HG03520 (cell line): ENCODE data around the gene STAC2.
"Not testable (repeated sequence)": the region's sequence is repeated elsewhere in the genome, so short reads cannot be mapped to it uniquely, and the experiment has no call there.

Experiments
- ATAC-seq: cut with Tn5 transposase; IDR thresholded peaks from one replicate; pipeline ENCODE4 v1.9.1; 2021; ENCODE audit warnings: mild to moderate bottlenecking, moderate library complexity; ENCODE audit not compliant: unreplicated experiment

Gene STAC2

GRCh38 chr17:39191750-39192510 is 33.8 kb downstream of the STAC2 start:
- no peak for ATAC-seq

- ATAC-seq, result no peak
Observed at GRCh38 chr17:39187152-39187830, 38.5 kb downstream of the STAC2 start.

DNA sequence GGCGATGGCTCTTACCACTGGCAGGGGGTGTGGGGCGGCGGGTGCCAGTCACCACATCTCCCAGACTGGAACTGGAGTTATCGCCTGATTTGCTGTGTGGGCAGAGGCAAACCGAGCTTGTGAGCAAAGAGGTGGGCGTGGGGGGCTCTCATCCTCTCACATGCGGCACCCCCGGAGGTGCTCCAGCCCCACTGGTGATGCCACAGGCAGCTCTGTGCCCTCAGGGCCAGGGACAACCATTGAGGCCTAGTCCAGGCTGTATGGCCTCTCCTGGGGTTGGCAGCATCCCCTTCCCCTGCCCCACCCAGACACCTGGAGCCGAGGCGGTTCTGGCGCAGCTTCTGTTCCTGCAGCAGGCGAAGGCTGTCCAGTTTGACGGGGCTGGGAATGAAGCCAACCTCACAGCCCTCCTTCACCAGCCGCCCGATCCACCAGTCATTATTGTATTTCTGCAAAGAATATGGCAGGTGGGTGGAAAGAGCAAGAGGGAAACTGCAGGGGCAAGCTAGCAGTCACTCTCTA is 39.2 kb downstream of the STAC2 start:
- no peak for ATAC-seq

GRCh38 chr17:39183720-39184119 is 42.0 kb downstream of the STAC2 start:
- ATAC-seq, result no peak

DNA sequence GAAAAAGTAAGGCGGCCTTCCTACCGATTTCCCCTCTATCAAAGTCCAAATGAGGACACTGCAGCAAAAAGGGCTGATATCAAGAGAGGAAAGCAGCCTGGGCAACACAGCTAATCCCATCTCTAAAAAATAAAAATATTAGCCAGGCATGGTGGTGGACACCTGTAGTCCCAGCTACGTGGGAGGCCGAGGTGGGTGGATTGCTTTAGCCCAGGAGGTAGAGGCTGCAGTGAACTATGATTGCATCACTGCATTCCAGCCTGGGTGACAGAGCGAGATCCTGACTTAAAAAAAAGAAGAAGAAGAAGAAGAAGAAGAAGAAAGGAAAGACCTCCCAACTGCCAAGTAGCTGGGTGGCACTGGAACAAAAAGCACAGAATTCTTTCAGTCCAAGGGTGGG is 42.7 kb downstream of the STAC2 start:
- no peak for ATAC-seq

DNA sequence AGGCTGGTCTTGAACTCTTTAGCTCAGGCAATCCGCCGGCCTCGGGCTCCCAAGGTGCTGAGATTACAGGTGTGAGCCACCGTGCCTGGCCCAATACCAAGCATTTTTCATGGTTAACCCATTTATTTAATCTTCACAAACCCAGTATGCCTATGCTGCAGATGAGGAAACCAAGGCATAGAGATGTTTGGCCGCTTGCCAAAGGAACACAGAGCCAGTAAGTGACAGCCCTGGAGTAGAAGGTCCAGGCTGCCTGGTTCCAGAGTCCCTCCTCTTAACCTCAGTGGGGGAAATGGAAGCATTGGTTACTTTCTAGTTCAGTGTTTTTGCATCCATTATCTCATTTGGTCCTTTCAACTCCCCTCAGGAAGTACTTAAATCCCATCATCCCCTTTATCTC is 44.4 kb downstream of the STAC2 start:
- ATAC-seq, result no peak

DNA sequence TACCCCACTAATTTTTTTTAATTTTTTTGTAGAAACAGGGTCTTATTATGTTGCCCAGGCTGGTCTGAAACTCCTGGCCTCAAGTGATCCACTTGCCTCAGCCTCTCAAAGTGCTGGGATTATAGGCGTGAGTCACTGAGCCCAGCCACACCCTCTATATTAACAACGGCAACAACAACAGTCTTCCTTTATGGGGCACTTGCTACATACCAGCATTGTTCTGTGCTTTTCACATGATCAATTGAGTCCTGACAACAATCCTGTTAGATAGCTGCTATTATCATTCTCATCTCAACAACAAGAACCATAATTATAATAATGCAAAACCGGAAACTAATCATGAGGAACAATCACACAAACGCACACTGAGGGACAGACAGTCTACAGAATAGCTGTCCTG is 47.2 kb downstream of the STAC2 start:
- no peak for ATAC-seq

DNA sequence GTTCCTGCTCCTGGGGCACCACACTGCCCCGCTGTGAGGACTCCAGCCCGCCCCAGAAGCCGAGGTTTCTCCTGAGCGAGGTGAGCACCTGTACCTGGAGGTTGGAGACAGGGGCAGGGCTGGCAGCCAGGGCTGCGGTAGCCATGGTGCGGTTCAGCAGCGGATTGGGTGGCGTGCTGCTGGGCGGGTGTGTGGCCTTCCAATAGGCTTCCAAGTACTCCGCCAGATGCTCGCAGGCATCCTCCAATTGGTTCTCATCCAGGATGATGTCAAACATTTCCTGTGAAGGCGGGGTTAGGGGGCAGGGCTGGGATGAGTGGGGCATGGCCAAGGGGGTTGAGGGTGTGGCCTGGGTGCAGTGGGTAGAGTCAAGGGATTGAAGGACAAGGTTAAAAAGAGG is 48.5 kb downstream of the STAC2 start:
- no peak for ATAC-seq

- no peak for ATAC-seq
Observed at GRCh38 chr17:39175695-39176093, 50.1 kb downstream of the STAC2 start.

GRCh38 chr17:39174920-39175694 is 50.6 kb downstream of the STAC2 start:
- ATAC-seq, result no peak

DNA sequence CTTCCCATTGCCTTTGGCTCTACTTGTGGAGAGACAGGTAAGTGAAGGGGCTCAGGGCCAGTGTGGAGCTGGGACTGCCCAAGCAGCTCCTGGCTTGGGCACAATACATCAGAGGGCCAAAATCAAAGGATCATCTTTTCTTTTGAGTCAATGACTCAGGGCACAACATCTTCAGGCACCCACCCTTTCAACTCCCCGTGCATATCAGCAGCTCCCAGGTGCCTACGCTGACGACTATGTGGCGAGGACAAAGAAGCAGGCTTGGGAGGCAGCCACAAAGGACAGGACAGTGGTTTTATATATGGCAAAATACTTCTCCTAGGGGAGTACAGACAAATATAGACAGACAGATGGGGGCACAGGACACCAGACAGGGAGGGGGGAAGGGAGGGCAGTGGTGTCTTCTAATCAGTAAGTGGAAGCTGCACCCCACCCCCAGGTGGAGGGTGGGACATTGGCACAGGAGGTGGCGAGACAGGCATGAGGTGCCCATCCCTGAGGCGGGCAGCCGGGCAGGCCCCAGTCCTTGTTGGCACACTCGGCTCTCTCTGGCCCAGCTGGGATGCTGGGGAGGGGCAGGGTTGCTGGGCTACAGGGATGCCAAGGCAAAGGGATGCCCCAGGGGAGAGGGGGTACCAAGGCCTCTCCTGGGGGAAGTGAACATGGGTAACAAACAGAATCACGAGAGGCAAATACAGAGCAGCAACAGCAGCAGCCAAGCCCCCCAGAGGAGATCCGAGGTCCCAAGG is 52.0 kb downstream of the STAC2 start:
- ATAC-seq, result no peak

DNA sequence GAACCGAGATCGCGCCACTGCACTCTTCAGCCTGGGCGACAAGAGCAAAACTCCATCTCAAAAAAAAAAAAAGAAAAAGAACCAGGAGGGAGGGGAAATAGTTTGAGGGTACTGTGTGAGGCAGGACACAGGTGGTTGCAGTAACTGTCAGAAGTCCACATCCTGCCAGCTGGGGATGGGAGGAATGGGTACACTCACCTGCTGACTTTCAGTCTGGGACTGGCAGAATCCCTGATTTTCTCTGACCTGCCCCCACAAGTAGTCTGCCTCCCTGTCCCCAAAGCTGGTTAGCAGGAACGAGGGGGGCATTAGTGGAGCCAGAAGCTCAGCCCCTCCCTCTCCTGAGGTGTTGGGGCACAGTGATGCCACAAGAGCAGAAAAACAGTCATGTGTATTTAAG is 52.7 kb downstream of the STAC2 start:
- no peak for ATAC-seq

GRCh38 chr17:39171933-39172332 is 53.8 kb downstream of the STAC2 start:
- ATAC-seq, result no peak

DNA sequence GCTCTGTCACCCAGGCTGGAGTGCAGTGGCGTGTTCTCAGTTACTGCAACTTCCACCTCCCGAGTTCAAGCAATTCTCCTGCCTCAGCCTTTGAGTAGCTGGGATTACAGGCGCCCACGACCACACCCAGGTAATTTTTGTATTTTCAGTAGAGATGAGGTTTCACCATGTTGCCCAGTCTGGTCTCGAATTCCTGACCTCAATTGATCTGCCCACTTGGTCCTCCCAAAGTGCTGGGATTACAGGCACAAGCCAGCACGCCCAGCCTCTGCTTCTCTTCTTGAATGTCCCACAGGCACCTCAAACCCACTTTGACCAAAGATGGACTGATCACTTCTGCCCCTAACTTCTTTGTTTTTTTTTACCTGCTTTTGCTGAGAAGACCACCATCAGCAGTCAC is 55.2 kb downstream of the STAC2 start:
- no peak for ATAC-seq

GRCh38 chr17:39170109-39170508 is 55.6 kb downstream of the STAC2 start:
- ATAC-seq, result no peak

DNA sequence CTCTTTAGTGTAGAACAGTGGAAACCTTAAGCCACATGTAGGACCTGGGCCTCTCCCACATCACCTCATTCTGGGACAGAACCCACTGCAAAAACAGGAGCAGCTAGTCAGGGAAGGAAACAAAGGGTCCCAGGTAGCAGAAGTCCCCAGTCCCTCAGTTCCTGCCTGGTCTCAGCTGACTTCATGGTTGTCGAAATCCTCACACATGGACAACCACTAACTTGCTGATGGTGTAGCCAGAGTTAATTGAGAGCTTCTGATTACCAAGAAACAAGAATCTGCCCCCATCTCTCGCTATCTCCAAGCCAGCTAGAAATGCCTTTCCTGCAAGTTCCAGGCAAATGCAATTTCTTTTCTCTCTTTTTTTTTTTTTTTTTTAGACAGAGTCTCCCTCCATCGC is 56.2 kb downstream of the STAC2 start:
- ATAC-seq, result no peak

DNA sequence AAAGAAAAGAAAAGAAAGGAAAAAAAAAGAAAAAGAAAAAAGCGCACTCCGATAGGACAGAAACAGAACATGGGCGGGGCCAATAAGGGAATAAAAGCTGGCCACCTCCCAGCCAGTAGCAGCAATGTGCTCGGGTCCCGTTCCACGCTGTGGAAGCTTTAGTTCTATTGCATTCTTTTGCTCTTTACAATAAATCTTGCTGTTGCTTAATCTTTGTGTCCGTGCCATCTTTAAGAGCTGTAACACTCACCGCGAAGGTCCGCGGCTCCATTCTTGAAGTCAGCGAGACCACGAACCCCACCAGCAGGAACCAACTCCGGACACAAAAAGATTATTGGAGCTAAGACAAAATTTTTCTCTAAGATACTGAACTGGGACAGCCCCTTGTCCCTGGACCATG is 56.6 kb downstream of the STAC2 start:
- ATAC-seq, result no peak

DNA sequence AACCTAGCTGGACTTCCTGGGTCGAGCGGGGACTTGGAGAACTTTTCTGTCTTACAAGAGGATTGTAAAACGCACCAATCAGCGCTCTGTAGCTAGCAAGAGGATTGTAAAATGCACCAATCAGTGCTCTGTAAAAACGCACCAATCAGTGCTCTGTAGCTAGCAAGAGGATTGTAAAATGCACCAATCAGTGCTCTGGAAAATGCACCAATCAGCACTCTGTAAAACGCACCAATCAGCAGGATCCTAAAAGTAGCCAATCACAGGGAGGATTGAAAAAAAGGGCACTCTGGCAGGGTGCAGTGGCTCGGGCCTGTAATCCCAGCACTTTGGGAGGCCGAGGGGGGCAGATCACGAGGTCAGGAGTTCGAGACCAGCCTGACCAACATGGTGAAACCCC is 57.2 kb downstream of the STAC2 start:
- ATAC-seq, result not testable (repeated sequence)

- no peak for ATAC-seq
Observed at GRCh38 chr17:39167476-39167875, 58.3 kb downstream of the STAC2 start.

DNA sequence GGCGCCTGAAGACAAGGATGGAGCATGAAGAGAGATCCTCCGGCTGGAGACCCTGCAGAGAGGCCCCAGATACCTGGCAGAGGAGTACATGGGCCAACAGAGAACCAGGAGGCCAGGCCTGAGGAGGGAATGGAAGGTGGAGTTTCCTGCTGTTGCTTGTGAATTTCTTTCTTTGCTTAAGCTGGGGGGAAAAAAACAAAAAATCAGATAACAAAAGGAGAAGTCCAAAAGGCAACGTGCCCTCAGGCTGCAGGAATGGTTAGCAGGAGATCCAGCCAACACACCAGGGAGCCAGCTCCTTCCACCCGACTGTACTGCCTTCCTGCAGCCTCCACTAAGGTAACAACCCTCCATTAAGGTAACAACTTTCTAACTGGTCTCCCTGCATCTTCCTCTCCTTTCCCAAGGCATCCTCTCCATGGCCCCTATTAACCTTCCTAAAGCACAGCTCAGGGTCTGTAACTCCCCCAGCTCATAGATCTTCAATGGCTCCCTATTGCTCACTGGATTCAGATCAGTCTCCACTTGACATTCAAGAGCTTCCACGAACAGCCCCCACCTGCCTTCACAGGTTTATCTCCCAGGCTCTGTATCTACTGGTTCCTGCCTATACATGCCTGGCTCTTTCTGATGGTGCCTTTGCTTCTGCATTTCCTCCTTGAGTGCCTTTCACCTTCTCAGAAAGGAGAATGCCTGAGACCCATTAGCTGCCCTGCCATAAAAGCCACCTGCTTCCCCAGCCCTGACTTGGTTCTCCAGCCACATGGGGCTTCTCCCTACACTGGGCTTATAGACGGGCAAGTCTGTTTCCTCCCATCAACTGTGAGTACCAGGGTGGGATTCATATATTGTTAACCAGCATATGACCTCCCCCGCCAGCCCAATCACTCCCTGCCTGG is 59.1 kb downstream of the STAC2 start:
- no peak for ATAC-seq
